SK-N-SH (cell line): Measurements from ENCODE around the gene KRT2.

Experiments used
- CHD2 ChIP-seq: fragments of 150-350 bp; IDR thresholded peaks from 2 replicates; pipeline ENCODE4 v1.6.1; 2018; ENCODE audit warnings: low read length; ENCODE audit not compliant: partially characterized antibody
- EZH2phosphoT487 ChIP-seq: fragments of 200-600 bp; sonication (generic); IDR thresholded peaks from 2 replicates; pipeline ENCODE4 v1.6.1; 2017; ENCODE audit warnings: low read depth, mixed run types, mild to moderate bottlenecking, antibody characterized with exemption, moderate library complexity, borderline replicate concordance
- POLR2AphosphoS5 ChIP-seq: IDR thresholded peaks from 2 replicates; pipeline ENCODE4 v1.6.1; 2012; ENCODE audit warnings: low read depth, low read length
- RAD21 ChIP-seq: IDR thresholded peaks from 2 replicates; pipeline ENCODE4 v1.6.1; 2012; ENCODE audit warnings: mild to moderate bottlenecking, low read length
- TCF12 ChIP-seq: IDR thresholded peaks from 2 replicates; pipeline ENCODE4 v1.4.0; 2012
- TF ChIP-seq, protein P1 (sequence below): fragments of 150-350 bp; IDR thresholded peaks from 2 replicates; pipeline ENCODE4 v1.6.1; 2017; ENCODE audit warnings: antibody characterized with exemption, low read length, low read depth, borderline replicate concordance
- TF ChIP-seq, protein P2 (sequence below): fragments of 200-600 bp; sonication (generic); IDR thresholded peaks from 2 replicates; pipeline ENCODE4 v1.6.1; 2017; ENCODE audit warnings: antibody characterized with exemption, mild to moderate bottlenecking, moderate library complexity

DNA sequence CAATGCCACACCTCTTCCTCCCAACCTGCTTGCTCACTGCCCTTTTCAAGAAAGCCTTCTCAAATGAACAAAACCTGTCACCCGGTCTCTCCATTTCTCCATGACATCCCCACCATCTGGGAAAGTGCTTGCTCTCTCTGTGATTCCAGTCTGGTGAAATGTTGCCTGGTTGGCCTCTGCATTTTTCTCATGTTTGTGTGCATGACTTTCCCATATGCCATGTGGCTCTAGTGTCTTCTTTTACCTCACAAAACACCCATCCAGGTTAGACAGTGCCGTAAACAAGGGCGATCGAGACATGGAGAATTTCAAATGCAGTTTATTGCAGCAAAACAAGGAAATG lies 22.4 kb upstream of the KRT2 start:
- TF ChIP-seq, protein P1, sequence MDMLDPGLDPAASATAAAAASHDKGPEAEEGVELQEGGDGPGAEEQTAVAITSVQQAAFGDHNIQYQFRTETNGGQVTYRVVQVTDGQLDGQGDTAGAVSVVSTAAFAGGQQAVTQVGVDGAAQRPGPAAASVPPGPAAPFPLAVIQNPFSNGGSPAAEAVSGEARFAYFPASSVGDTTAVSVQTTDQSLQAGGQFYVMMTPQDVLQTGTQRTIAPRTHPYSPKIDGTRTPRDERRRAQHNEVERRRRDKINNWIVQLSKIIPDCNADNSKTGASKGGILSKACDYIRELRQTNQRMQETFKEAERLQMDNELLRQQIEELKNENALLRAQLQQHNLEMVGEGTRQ = no peak
- TF ChIP-seq RAD21 (no peak), EZH2phosphoT487 (no peak), POLR2AphosphoS5 (no peak), TCF12 (no peak), CHD2 (no peak)
- TF ChIP-seq, protein P2, sequence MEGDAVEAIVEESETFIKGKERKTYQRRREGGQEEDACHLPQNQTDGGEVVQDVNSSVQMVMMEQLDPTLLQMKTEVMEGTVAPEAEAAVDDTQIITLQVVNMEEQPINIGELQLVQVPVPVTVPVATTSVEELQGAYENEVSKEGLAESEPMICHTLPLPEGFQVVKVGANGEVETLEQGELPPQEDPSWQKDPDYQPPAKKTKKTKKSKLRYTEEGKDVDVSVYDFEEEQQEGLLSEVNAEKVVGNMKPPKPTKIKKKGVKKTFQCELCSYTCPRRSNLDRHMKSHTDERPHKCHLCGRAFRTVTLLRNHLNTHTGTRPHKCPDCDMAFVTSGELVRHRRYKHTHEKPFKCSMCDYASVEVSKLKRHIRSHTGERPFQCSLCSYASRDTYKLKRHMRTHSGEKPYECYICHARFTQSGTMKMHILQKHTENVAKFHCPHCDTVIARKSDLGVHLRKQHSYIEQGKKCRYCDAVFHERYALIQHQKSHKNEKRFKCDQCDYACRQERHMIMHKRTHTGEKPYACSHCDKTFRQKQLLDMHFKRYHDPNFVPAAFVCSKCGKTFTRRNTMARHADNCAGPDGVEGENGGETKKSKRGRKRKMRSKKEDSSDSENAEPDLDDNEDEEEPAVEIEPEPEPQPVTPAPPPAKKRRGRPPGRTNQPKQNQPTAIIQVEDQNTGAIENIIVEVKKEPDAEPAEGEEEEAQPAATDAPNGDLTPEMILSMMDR = no peak
